Measurements from ENCODE around the gene STARD13.

STARD13 gene

GRCh38 chr13:33108620-33109019 lies 176.9 kb downstream of the STARD13 start:
- DNase-seq = no peak

- no peak for DNase-seq
Observed at GRCh38 chr13:33107361-33107760, 178.2 kb downstream of the STARD13 start.

- DNase-seq = no peak
Observed at GRCh38 chr13:33106656-33107360, 178.7 kb downstream of the STARD13 start.

- DNase-seq = no peak
Observed at GRCh38 chr13:33105387-33106005, 180.1 kb downstream of the STARD13 start.

- no peak for DNase-seq
Observed at GRCh38 chr13:33103457-33103856, 182.1 kb downstream of the STARD13 start.

- no peak for DNase-seq
Observed at GRCh38 chr13:33101835-33102234, 183.7 kb downstream of the STARD13 start.

GRCh38 chr13:33100886-33101285 lies 184.7 kb downstream of the STARD13 start:
- DNase-seq = no peak

- DNase-seq = no peak
Observed at GRCh38 chr13:33099860-33100259, 185.7 kb downstream of the STARD13 start.

GRCh38 chr13:33096886-33097605 lies 188.5 kb downstream of the STARD13 start:
- no peak for DNase-seq

- no peak for DNase-seq
Observed at GRCh38 chr13:33092073-33092987, 193.2 kb downstream of the STARD13 start.

- DNase-seq = no peak
Observed at GRCh38 chr13:33091415-33091774, 194.2 kb downstream of the STARD13 start.

- DNase-seq = no peak
Observed at GRCh38 chr13:33090755-33091414, 194.7 kb downstream of the STARD13 start.

GRCh38 chr13:33089311-33089710 lies 196.2 kb downstream of the STARD13 start:
- DNase-seq = no peak

GRCh38 chr13:33087790-33088189 lies 197.8 kb downstream of the STARD13 start:
- no peak for DNase-seq

- DNase-seq = no peak
Observed at GRCh38 chr13:33087091-33087490, 198.5 kb downstream of the STARD13 start.

GRCh38 chr13:33083054-33083453 lies 202.5 kb downstream of the STARD13 start:
- DNase-seq = no peak

- no peak for DNase-seq
Observed at GRCh38 chr13:33081666-33082065, 203.9 kb downstream of the STARD13 start.

GRCh38 chr13:33080972-33081590 lies 204.5 kb downstream of the STARD13 start:
- DNase-seq = no peak

GRCh38 chr13:33079960-33080359 lies 205.6 kb downstream of the STARD13 start:
- no peak for DNase-seq

- no peak for DNase-seq
Observed at GRCh38 chr13:33078263-33078662, 207.3 kb downstream of the STARD13 start.

GRCh38 chr13:33076001-33076992 lies 209.3 kb downstream of the STARD13 start:
- no peak for DNase-seq
